PC-9 (cell line): ENCODE measurements around the gene SLC30A5. TPM values are rescaled to one million over a fixed set of nuclear protein-coding genes. Genes with fewer than 3 reads are reported as not detected.

Experiments
- BruUV-seq: library from RNA; stranded (reverse); fragments of 400-500 nt; replicated peaks from 2 replicates; lab custom pipeline; 2021; lab: Mats Ljungman, UMichigan
- CTCF ChIA-PET: fragments of 300-600 bp; sonication (Branson Sonifier 250); formaldehyde crosslinking; loops from one replicate; lab custom pipeline; 2022; ENCODE audit warnings: antibody characterized with exemption; lab: Charles Lee
- POLR2A ChIA-PET: fragments of 300-600 bp; sonication (Branson Sonifier 250); formaldehyde crosslinking; loops from one replicate; lab custom pipeline; 2022; ENCODE audit warnings: antibody characterized with exemption; ENCODE audit not compliant: unreplicated experiment; lab: Charles Lee
- DNase-seq, 2 experiments: peaks; one replicate each; pipeline versions ENCODE4 v3.0.0 to v3.0.0-alpha.2; 2015 to 2022; ENCODE audit warnings: mixed read lengths in 1 of 2
- H2AFZ ChIP-seq: fragments of 200-600 bp; sonication (generic); 2 replicates; pipeline ENCODE4 v1.8.1; 2017; ENCODE audit warnings: antibody characterized with exemption
- H3F3A ChIP-seq: fragments of 200-600 bp; sonication (generic); 2 replicates; pipeline ENCODE4 v1.8.1; 2017; ENCODE audit warnings: antibody characterized with exemption, mild to moderate bottlenecking, low read depth; ENCODE audit not compliant: insufficient read depth
- H3K27ac ChIP-seq: fragments of 200-600 bp; sonication (generic); 2 replicates; pipeline ENCODE4 v1.6.1; 2016; ENCODE audit warnings: mixed run types
- H3K27me3 ChIP-seq: fragments of 200-600 bp; sonication (generic); 2 replicates; pipeline ENCODE4 v1.6.1; 2016; ENCODE audit warnings: low read depth, mixed run types; ENCODE audit not compliant: insufficient read depth
- H3K36me3 ChIP-seq: fragments of 200-600 bp; sonication (generic); 2 replicates; pipeline ENCODE4 v1.6.1; 2016; ENCODE audit warnings: low read depth, mixed run types
- H3K4me1 ChIP-seq: fragments of 200-600 bp; sonication (generic); replicated peaks from 2 replicates; pipeline ENCODE4 v1.6.1; 2016; ENCODE audit warnings: mixed run types; ENCODE audit not compliant: insufficient read depth
- H3K4me2 ChIP-seq: fragments of 200-600 bp; sonication (generic); 2 replicates; pipeline ENCODE4 v1.6.1; 2017; ENCODE audit warnings: mixed run types
- H3K4me3 ChIP-seq: fragments of 200-600 bp; sonication (generic); 2 replicates; pipeline ENCODE4 v1.6.1; 2016; ENCODE audit warnings: mixed run types
- H3K79me2 ChIP-seq: fragments of 200-600 bp; sonication (generic); 2 replicates; pipeline ENCODE4 v1.6.1; 2017; ENCODE audit warnings: low read depth, mixed run types
- H3K9me2 ChIP-seq: fragments of 200-600 bp; sonication (generic); 2 replicates; pipeline ENCODE4 v1.8.1; 2017; ENCODE audit warnings: mild to moderate bottlenecking; ENCODE audit not compliant: insufficient read depth
- H3K9me3 ChIP-seq: fragments of 200-600 bp; sonication (generic); 2 replicates; pipeline ENCODE4 v1.8.1; 2016; ENCODE audit warnings: low read depth; ENCODE audit not compliant: insufficient read depth
- H4K20me1 ChIP-seq: fragments of 200-600 bp; sonication (generic); 2 replicates; pipeline ENCODE4 v1.8.1; 2017; ENCODE audit not compliant: insufficient read depth
- CTCF ChIP-seq: fragments of 200-600 bp; sonication (generic); conservative IDR thresholded peaks from 2 replicates; pipeline ENCODE4 v1.6.1; 2017; ENCODE audit warnings: mixed run types, antibody characterized with exemption, mild to moderate bottlenecking, moderate library complexity
- EZH2 ChIP-seq: fragments of 200-600 bp; sonication (generic); IDR thresholded peaks from 2 replicates; pipeline ENCODE4 v1.8.0; 2017; ENCODE audit warnings: antibody characterized with exemption, low read depth
- intact Hi-C: fragments of 100-400 bp; cut with micrococcal nuclease; formaldehyde crosslinking; loops from one replicate; pipeline ENCODE4 v1.10.0; 2022; ENCODE audit not compliant: unreplicated experiment
- total RNA-seq: library from RNA; stranded (reverse); gene quantifications from 2 replicates; pipeline ENCODE4 v1.2.3, GENCODE V29; 2021

SLC30A5 gene
- total RNA-seq, 1 experiment from 2014 or later: 36.0 TPM

DNA sequence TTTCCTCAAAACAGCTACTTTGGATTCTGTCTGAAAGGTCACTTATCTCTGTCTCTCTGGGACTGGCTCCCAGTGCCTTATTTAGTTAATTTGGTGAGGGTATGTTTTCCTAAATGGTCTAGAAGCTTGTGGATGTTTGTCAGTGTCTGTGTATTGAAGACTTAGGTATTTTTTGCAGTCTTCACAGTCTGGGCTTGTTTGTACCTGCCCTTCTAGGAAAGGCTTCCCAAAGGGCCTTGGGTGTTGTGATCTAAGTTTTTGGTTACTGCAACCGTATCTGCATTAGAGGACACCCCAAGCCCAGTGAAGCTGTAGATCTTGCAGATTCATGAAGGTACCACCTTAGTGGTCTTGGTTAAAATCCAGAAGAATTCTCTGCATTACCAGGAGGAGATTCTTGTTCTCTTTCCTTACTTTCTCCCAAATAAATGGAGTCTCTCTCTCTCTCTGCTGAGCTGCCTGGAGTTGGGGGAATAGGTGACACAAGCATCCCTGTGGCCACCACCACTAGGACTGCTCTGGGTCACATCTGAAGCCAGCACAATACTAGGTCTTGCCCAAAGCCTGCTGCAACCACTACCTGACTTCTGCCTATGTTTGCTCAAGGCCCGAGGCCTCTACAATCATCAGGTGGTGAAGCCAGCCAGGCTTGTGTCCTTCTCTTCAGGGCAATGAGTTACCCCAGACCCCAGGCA is 55.3 kb downstream of the SLC30A5 start:
- no TSS peak for BruUV-seq
- Histone ChIP-seq H2AFZ (no peak overlapping the region), H3F3A (no peaks in the 10 kb centered on the region), H3K9me2 (no peaks in the 10 kb centered on the region), H3K27ac (no peak overlapping the region), H3K4me2 (no peak overlapping the region), H3K27me3 (no peaks in the 10 kb centered on the region), H3K4me1 (no peaks in the 10 kb centered on the region), H4K20me1 (no peaks in the 10 kb centered on the region), H3K9me3 (no peaks in the 10 kb centered on the region), H3K79me2 (no peaks in the 10 kb centered on the region), H3K4me3 (no peak overlapping the region), H3K36me3 (no peaks in the 10 kb centered on the region)
- POLR2A ChIA-PET: no interaction called here
- CTCF ChIA-PET: no interaction called here
- no peak for DNase-seq
- intact Hi-C loops: no loop called here
- no peak for TF ChIP-seq CTCF
- no peak for TF ChIP-seq EZH2

GRCh38 chr5:69149676-69150010 is 55.8 kb downstream of the SLC30A5 start:
- no TSS peak for BruUV-seq
- no peaks in the 10 kb centered on the region for H3K4me1 ChIP-seq
- no peaks in the 10 kb centered on the region for H3K79me2 ChIP-seq
- H3K9me2 ChIP-seq: no peaks in the 10 kb centered on the region
- no peaks in the 10 kb centered on the region for H3K27me3 ChIP-seq
- H3K36me3 ChIP-seq: no peaks in the 10 kb centered on the region
- intact Hi-C loops: no loop called here
- TF ChIP-seq EZH2 (no peak), CTCF (no peak)
- no peak overlapping the region for H3K27ac ChIP-seq
- H3K9me3 ChIP-seq: no peaks in the 10 kb centered on the region
- H3K4me2 ChIP-seq: no peak overlapping the region
- POLR2A ChIA-PET: no interaction called here
- no peaks in the 10 kb centered on the region for H3F3A ChIP-seq
- no peaks in the 10 kb centered on the region for H4K20me1 ChIP-seq
- no peak for DNase-seq
- no peak overlapping the region for H3K4me3 ChIP-seq
- CTCF ChIA-PET: no interaction called here
- no peak overlapping the region for H2AFZ ChIP-seq

GRCh38 chr5:69152731-69153130 is 58.9 kb downstream of the SLC30A5 start:
- ChIA-PET CTCF (no interaction called here), POLR2A (no interaction called here)
- no peak for TF ChIP-seq CTCF
- no peak for TF ChIP-seq EZH2
- Histone ChIP-seq H3K4me2 (no peak overlapping the region), H3K27me3 (no peaks in the 10 kb centered on the region), H4K20me1 (no peaks in the 10 kb centered on the region), H3K79me2 (no peaks in the 10 kb centered on the region), H3K36me3 (no peaks in the 10 kb centered on the region), H3F3A (no peaks in the 10 kb centered on the region), H3K9me3 (no peaks in the 10 kb centered on the region), H2AFZ (no peak overlapping the region), H3K4me1 (no peaks in the 10 kb centered on the region), H3K9me2 (no peaks in the 10 kb centered on the region), H3K4me3 (no peak overlapping the region), H3K27ac (no peak overlapping the region)
- no peak for DNase-seq
- no TSS peak for BruUV-seq
- intact Hi-C loops: no loop called here
